ENCODE data around the gene PHLDA3.

- TF ChIP-seq CTCF (conservative IDR thresholded peaks at IDR 0.05; ENCODE audit: low read depth, low read length) (no peak), POLR2A (IDR thresholded peaks at IDR 0.05; ENCODE audit: low read depth, low read length) (no peak), MAZ (IDR thresholded peaks at IDR 0.05; ENCODE audit: borderline replicate concordance, low read depth, low read length) (peak; percentile 99), RCOR1 (IDR thresholded peaks at IDR 0.05; ENCODE audit: insufficient replicate concordance, low read length) (no peak), CHD1 (IDR thresholded peaks at IDR 0.05; ENCODE audit: low read depth, low read length) (peak; percentile 52; the same call in 1 of the 2 replicates), CEBPB (IDR thresholded peaks at IDR 0.05; ENCODE audit: low read depth, low read length) (peak; percentile 80), SMC3 (IDR thresholded peaks at IDR 0.05; ENCODE audit: low read depth, low read length) (no peak; the same call in 1 of the 2 replicates), BHLHE40 (IDR thresholded peaks at IDR 0.05; ENCODE audit: low read depth, low read length) (peak; percentile 25; the same call in 1 of the 2 replicates), RAD21 (IDR thresholded peaks at IDR 0.05; ENCODE audit: low read length) (no peak), NFE2L2 (IDR thresholded peaks at IDR 0.05; ENCODE audit: low read depth, low read length) (peak; percentile 53; the same call in 1 of the 2 replicates), RFX5 (IDR thresholded peaks at IDR 0.05; ENCODE audit: low read depth, low read length) (no peak), USF2 (IDR thresholded peaks at IDR 0.05; ENCODE audit: low read depth, low read length) (peak; percentile 30; the same call in 1 of the 2 replicates), MAFK (IDR thresholded peaks at IDR 0.05; ENCODE audit: low read depth, low read length) (no peak)
These were observed 7.1 kb downstream of the PHLDA3 start for GRCh38 chr1:201461645-201462441.
